Subcutaneous abdominal adipose tissue (tissue), 5 donors: Measurements from ENCODE around the gene ABHD2.
"Not testable (repeated sequence)": the region's sequence is repeated elsewhere in the genome, so short reads cannot be mapped to it uniquely, and the experiment has no call there.

Experiments used
- H3K27ac ChIP-seq: one replicate; pipeline ENCODE4 v1.7.0; 2013; ENCODE audit warnings: low read depth, mild to moderate bottlenecking, inconsistent platforms, low read length, moderate library complexity
- H3K27me3 ChIP-seq, 5 donors: one replicate each; pipeline ENCODE4 v1.7.0; 2013; ENCODE audit warnings: low read length in 5 of 5, inconsistent platforms in 1 of 5; ENCODE audit not compliant: control insufficient read depth in 5 of 5, insufficient read depth in 4 of 5
- H3K36me3 ChIP-seq, 5 donors: one replicate each; pipeline ENCODE4 v1.7.0; 2013; ENCODE audit warnings: low read length in 5 of 5; ENCODE audit not compliant: control insufficient read depth in 5 of 5, insufficient read depth in 5 of 5
- H3K4me1 ChIP-seq, 5 donors: one replicate each; pipeline ENCODE4 v1.7.0; 2013; ENCODE audit warnings: low read length in 5 of 5, mild to moderate bottlenecking in 3 of 5, moderate library complexity in 1 of 5; ENCODE audit not compliant: control insufficient read depth in 5 of 5, insufficient read depth in 5 of 5
- H3K4me3 ChIP-seq, 5 donors: one replicate each; pipeline ENCODE4 v1.7.0; 2013; ENCODE audit warnings: low read length in 5 of 5, low read depth in 1 of 5
- H3K9ac ChIP-seq, 5 donors: one replicate each; pipeline ENCODE4 v1.7.0; 2013; ENCODE audit warnings: low read length in 5 of 5, mild to moderate bottlenecking in 4 of 5, moderate library complexity in 3 of 5
- H3K9me3 ChIP-seq, 5 donors: one replicate each; pipeline ENCODE4 v1.7.0; 2013; ENCODE audit warnings: low read length in 5 of 5; ENCODE audit not compliant: control insufficient read depth in 5 of 5
- donor health status: healthy.
- donor health status: healthy.
- donor health status: healthy.
- donor health status: healthy.
- donor health status: healthy.

Gene ABHD2

GRCh38 chr15:89239883-89240810, 151.9 kb downstream of the ABHD2 start:
- not testable (repeated sequence) for H3K4me3 ChIP-seq, H3K36me3 ChIP-seq, H3K27ac ChIP-seq, H3K9ac ChIP-seq, H3K27me3 ChIP-seq, H3K9me3 ChIP-seq
- H3K4me1 ChIP-seq = peaks cover 0 to 22% (median 17%) of the 10 kb centered on the region in 5 donors

- H3K4me3 ChIP-seq = peak overlapping the region; percentile 89 to 98 (median 94)
- H3K9ac ChIP-seq = peak overlapping the region; percentile 25 to 84 (median 72)
- H3K27ac ChIP-seq = peak overlapping the region; percentile 23
- H3K27me3 ChIP-seq = no peaks in the 10 kb centered on the region
- H3K9me3 ChIP-seq = peaks cover 0 to 10% (median 0%) of the 10 kb centered on the region in 5 donors
- no peaks in the 10 kb centered on the region for H3K36me3 ChIP-seq
- peaks cover 0 to 22% (median 17%) of the 10 kb centered on the region in 5 donors for H3K4me1 ChIP-seq
These were observed 154.9 kb downstream of the ABHD2 start for GRCh38 chr15:89243046-89243690.

GRCh38 chr15:89243691-89244573, 155.7 kb downstream of the ABHD2 start, which contains the start of gene FANCI:
Gene FANCI, plus strand, starts transcription at chr15:89243979. Its CDS starts 3,669 bp downstream, at chr15:89247648.
- peak within 1 kb of the TSS; percentile 89 to 98 (median 94) for H3K4me3 ChIP-seq
- H3K27ac ChIP-seq = peak within 1 kb of the TSS; percentile 23
- H3K9me3 ChIP-seq = peaks cover 0 to 10% (median 0%) of the 10 kb centered on the region in 5 donors
- no peaks in the 10 kb centered on the region for H3K36me3 ChIP-seq
- H3K4me1 ChIP-seq = peaks cover 0 to 22% (median 17%) of the 10 kb centered on the region in 5 donors
- H3K27me3 ChIP-seq = no peaks in the 10 kb centered on the region
- H3K9ac ChIP-seq = peak within 1 kb of the TSS; percentile 25 to 84 (median 72)

- Histone ChIP-seq H3K27me3 (no peaks in the 10 kb centered on the region), H3K4me1 (peaks cover 0 to 22% (median 17%) of the 10 kb centered on the region in 5 donors), H3K36me3 (no peaks in the 10 kb centered on the region), H3K9ac (peak overlapping the region; percentile 25 to 84 (median 72)), H3K27ac (no peak overlapping the region), H3K9me3 (peaks cover 0 to 8% (median 0%) of the 10 kb centered on the region in 5 donors), H3K4me3 (peak overlapping the region; percentile 80 to 97 (median 92))
These were observed 156.3 kb downstream of the ABHD2 start for GRCh38 chr15:89244574-89244903.

GRCh38 chr15:89247446-89247845, 159.2 kb downstream of the ABHD2 start:
- no peaks in the 10 kb centered on the region for H3K9me3 ChIP-seq
- H3K36me3 ChIP-seq = no peaks in the 10 kb centered on the region
- no peak overlapping the region for H3K4me3 ChIP-seq
- no peaks in the 10 kb centered on the region for H3K27me3 ChIP-seq
- no peak overlapping the region for H3K9ac ChIP-seq
- H3K27ac ChIP-seq = no peak overlapping the region
- H3K4me1 ChIP-seq = peaks cover 0 to 22% (median 17%) of the 10 kb centered on the region in 5 donors

GRCh38 chr15:89248584-89248983, 160.3 kb downstream of the ABHD2 start:
- Histone ChIP-seq H3K36me3 (no peaks in the 10 kb centered on the region), H3K4me3 (no peak overlapping the region), H3K9ac (no peak overlapping the region)

GRCh38 chr15:89250142-89250541, 161.9 kb downstream of the ABHD2 start:
- not testable (repeated sequence) for H3K27ac ChIP-seq, H3K9me3 ChIP-seq, H3K27me3 ChIP-seq, H3K36me3 ChIP-seq, H3K4me3 ChIP-seq, H3K9ac ChIP-seq, H3K4me1 ChIP-seq

More at GRCh38 chr15:89248584-89248983, 160.3 kb downstream of the ABHD2 start:
- no peaks in the 10 kb centered on the region for H3K27me3 ChIP-seq
- no peaks in the 10 kb centered on the region for H3K9me3 ChIP-seq
- H3K4me1 ChIP-seq = peaks cover 0 to 12% (median 10%) of the 10 kb centered on the region in 5 donors
- no peak overlapping the region for H3K27ac ChIP-seq
